ENCODE measurements around the gene TBCD.

Gene TBCD

GRCh38 chr17:82887255-82888164 lies 135.6 kb downstream of the TBCD start:
- H3K4me3 ChIP-seq (ENCODE audit: low read length in 2 of 2) = no peak overlapping the region
- H4K8ac ChIP-seq (ENCODE audit: low read depth, low read length) = no peak overlapping the region
- peaks cover 0 to 2% of the 10 kb centered on the region in 2 donors for H3K9me3 ChIP-seq (replicated peaks in 1 of 2; ENCODE audit: control insufficient read depth in 2 of 2, insufficient read depth in 1 of 2, low read depth in 1 of 2, low read length in 2 of 2)
- H2BK12ac ChIP-seq (ENCODE audit: low read length) = no peak overlapping the region
- no peak overlapping the region for H2AK5ac ChIP-seq (ENCODE audit: low read depth, low read length)
- H3K4me1 ChIP-seq (ENCODE audit: control insufficient read depth in 2 of 2, insufficient read depth in 1 of 2, low read depth in 1 of 2, low read length in 2 of 2) = peaks cover 5 to 8% of the 10 kb centered on the region in 2 donors
- H3K4me2 ChIP-seq (ENCODE audit: insufficient read depth, low read length, poor library complexity, severe bottlenecking) = no peak overlapping the region
- no peak overlapping the region for H3K4ac ChIP-seq (ENCODE audit: low read length)
- H3K9ac ChIP-seq (ENCODE audit: low read depth, low read length, poor library complexity) = no peak overlapping the region
- H3K18ac ChIP-seq (ENCODE audit: low read length) = no peak overlapping the region
- peaks cover 14 to 52% of the 10 kb centered on the region in 2 donors for H3K36me3 ChIP-seq (replicated peaks in 1 of 2; ENCODE audit: control insufficient read depth in 2 of 2, insufficient read depth in 2 of 2, low read length in 2 of 2)
- H3K27me3 ChIP-seq (ENCODE audit: control insufficient read depth in 3 of 3, insufficient read depth in 3 of 3, low read depth in 1 of 3, low read length in 3 of 3) = no peaks in the 10 kb centered on the region
- no peak overlapping the region for H2AFZ ChIP-seq (ENCODE audit: low read length)
- no CpG with 5 or more reads among the region's 27 CpGs for WGBS, 2 donors (ENCODE audit: extremely low coverage in 2 of 2, insufficient read length in 2 of 2, insufficient replicate concordance in 1 of 2)
- peaks cover 11% of the 10 kb centered on the region for H3K79me1 ChIP-seq (ENCODE audit: low read depth, low read length)
- no peak overlapping the region for H3K27ac ChIP-seq (replicated peaks; ENCODE audit: low read length)
- peak overlapping the region; percentile 56 for H3K23ac ChIP-seq (ENCODE audit: low read depth, low read length, poor library complexity)
- H3K14ac ChIP-seq (ENCODE audit: low read length) = no peak overlapping the region
- no peak overlapping the region for H4K91ac ChIP-seq (ENCODE audit: low read depth, low read length, poor library complexity)
- no peak overlapping the region for H2BK15ac ChIP-seq (ENCODE audit: low read length)
- no peak for DNase-seq (ENCODE audit: low spot score)
- no peak overlapping the region for H2BK5ac ChIP-seq (ENCODE audit: low read length)
- H2BK120ac ChIP-seq (ENCODE audit: low read depth, low read length) = no peak overlapping the region

GRCh38 chr17:82888583-82889495 lies 137.0 kb downstream of the TBCD start:
- Histone ChIP-seq H2AFZ (ENCODE audit: low read length) (no peak overlapping the region), H3K18ac (ENCODE audit: low read length) (peak overlapping the region; percentile 9), H3K14ac (ENCODE audit: low read length) (peak overlapping the region; percentile 78), H3K9me3 (replicated peaks in 1 of 2; ENCODE audit: control insufficient read depth in 2 of 2, insufficient read depth in 1 of 2, low read depth in 1 of 2, low read length in 2 of 2) (peaks cover 0 to 2% of the 10 kb centered on the region in 2 donors), H2BK5ac (ENCODE audit: low read length) (peak overlapping the region; percentile 30), H3K4ac (ENCODE audit: low read length) (no peak overlapping the region), H4K8ac (ENCODE audit: low read depth, low read length) (no peak overlapping the region), H3K27ac (replicated peaks; ENCODE audit: low read length) (no peak overlapping the region), H4K91ac (ENCODE audit: low read depth, low read length, poor library complexity) (no peak overlapping the region), H3K23ac (ENCODE audit: low read depth, low read length, poor library complexity) (no peak overlapping the region), H2BK12ac (ENCODE audit: low read length) (no peak overlapping the region), H3K27me3 (ENCODE audit: control insufficient read depth in 3 of 3, insufficient read depth in 3 of 3, low read depth in 1 of 3, low read length in 3 of 3) (no peaks in the 10 kb centered on the region), H3K9ac (ENCODE audit: low read depth, low read length, poor library complexity) (no peak overlapping the region), H2BK120ac (ENCODE audit: low read depth, low read length) (no peak overlapping the region), H2AK5ac (ENCODE audit: low read depth, low read length) (peak overlapping the region; percentile 32), H3K4me1 (ENCODE audit: control insufficient read depth in 2 of 2, insufficient read depth in 1 of 2, low read depth in 1 of 2, low read length in 2 of 2) (peaks cover 5 to 8% of the 10 kb centered on the region in 2 donors), H3K36me3 (replicated peaks in 1 of 2; ENCODE audit: control insufficient read depth in 2 of 2, insufficient read depth in 2 of 2, low read length in 2 of 2) (peaks cover 15 to 60% of the 10 kb centered on the region in 2 donors), H2BK15ac (ENCODE audit: low read length) (no peak overlapping the region), H3K79me1 (ENCODE audit: low read depth, low read length) (peaks cover 8% of the 10 kb centered on the region), H3K4me2 (ENCODE audit: insufficient read depth, low read length, poor library complexity, severe bottlenecking) (no peak overlapping the region), H3K4me3 (ENCODE audit: low read length in 2 of 2) (no peak overlapping the region)
- DNase-seq (ENCODE audit: low spot score) = no peak
- no CpG with 5 or more reads among the region's 30 CpGs for WGBS, 2 donors (ENCODE audit: extremely low coverage in 2 of 2, insufficient read length in 2 of 2, insufficient replicate concordance in 1 of 2)

- Histone ChIP-seq H4K8ac (ENCODE audit: low read depth, low read length) (no peak overlapping the region), H2BK120ac (ENCODE audit: low read depth, low read length) (no peak overlapping the region), H3K4me3 (ENCODE audit: low read length in 2 of 2) (no peak overlapping the region), H3K4me2 (ENCODE audit: insufficient read depth, low read length, poor library complexity, severe bottlenecking) (no peak overlapping the region), H2BK15ac (ENCODE audit: low read length) (no peak overlapping the region), H3K18ac (ENCODE audit: low read length) (no peak overlapping the region), H3K14ac (ENCODE audit: low read length) (peak overlapping the region; percentile 3), H4K91ac (ENCODE audit: low read depth, low read length, poor library complexity) (no peak overlapping the region), H2BK5ac (ENCODE audit: low read length) (no peak overlapping the region), H3K23ac (ENCODE audit: low read depth, low read length, poor library complexity) (peak overlapping the region; percentile 46), H2AFZ (ENCODE audit: low read length) (no peak overlapping the region), H3K4me1 (ENCODE audit: control insufficient read depth in 2 of 2, insufficient read depth in 1 of 2, low read depth in 1 of 2, low read length in 2 of 2) (peaks cover 5 to 8% of the 10 kb centered on the region in 2 donors), H3K79me1 (ENCODE audit: low read depth, low read length) (peaks cover 8% of the 10 kb centered on the region), H3K9me3 (replicated peaks in 1 of 2; ENCODE audit: control insufficient read depth in 2 of 2, insufficient read depth in 1 of 2, low read depth in 1 of 2, low read length in 2 of 2) (peaks cover 0 to 2% of the 10 kb centered on the region in 2 donors), H3K4ac (ENCODE audit: low read length) (no peak overlapping the region), H2AK5ac (ENCODE audit: low read depth, low read length) (no peak overlapping the region), H3K27me3 (ENCODE audit: control insufficient read depth in 3 of 3, insufficient read depth in 3 of 3, low read depth in 1 of 3, low read length in 3 of 3) (no peaks in the 10 kb centered on the region), H3K27ac (replicated peaks; ENCODE audit: low read length) (no peak overlapping the region), H3K9ac (ENCODE audit: low read depth, low read length, poor library complexity) (no peak overlapping the region), H3K36me3 (replicated peaks in 1 of 2; ENCODE audit: control insufficient read depth in 2 of 2, insufficient read depth in 2 of 2, low read length in 2 of 2) (peaks cover 15 to 64% of the 10 kb centered on the region in 2 donors), H2BK12ac (ENCODE audit: low read length) (no peak overlapping the region)
- no CpG with 5 or more reads among the region's 28 CpGs for WGBS, 2 donors (ENCODE audit: extremely low coverage in 2 of 2, insufficient read length in 2 of 2, insufficient replicate concordance in 1 of 2)
- DNase-seq (ENCODE audit: low spot score) = no peak
Measured at GRCh38 chr17:82889496-82890338, 137.9 kb downstream of the TBCD start.
